Central memory CD4-positive, alpha-beta T cell (primary cell): ENCODE measurements around the gene THSD7B.
"Not testable (repeated sequence)": the region's sequence is repeated elsewhere in the genome, so short reads cannot be mapped to it uniquely, and the experiment has no call there.

Experiments used
- DNase-seq: peaks from one replicate; pipeline ENCODE4 v3.0.0; 2022
- total RNA-seq, 3 experiments: gene quantifications; one replicate each; lab custom pipeline; 2026; lab: John Stamatoyannopoulos, UW

The THSD7B gene
- 0 to 0.05 (median 0) reads per million in 3 experiments for total RNA-seq

GRCh38 chr2:136765256-136766072 is at the start of gene THSD7B:
TSS of gene THSD7B (plus strand) at chr2:136765545. CDS start at chr2:136882179, 116,634 bp downstream.
- DNase-seq, result no peak

GRCh38 chr2:136718273-136718672 is 47.1 kb upstream of the THSD7B start:
- no peak for DNase-seq

GRCh38 chr2:136727973-136728699 is 37.2 kb upstream of the THSD7B start:
- no peak for DNase-seq

- DNase-seq, result no peak
These were observed 29.1 kb upstream of the THSD7B start for GRCh38 chr2:136736236-136736635.

GRCh38 chr2:136738044-136738443 is 27.3 kb upstream of the THSD7B start:
- no peak for DNase-seq

- DNase-seq, result no peak
These were observed 23.9 kb upstream of the THSD7B start for GRCh38 chr2:136741471-136741870.

GRCh38 chr2:136750065-136750464 is 15.3 kb upstream of the THSD7B start:
- no peak for DNase-seq

GRCh38 chr2:136751406-136751805 is 13.9 kb upstream of the THSD7B start:
- DNase-seq, result no peak

- not testable (repeated sequence) for DNase-seq
These were observed 6.8 kb upstream of the THSD7B start for GRCh38 chr2:136758504-136758903.

GRCh38 chr2:136764452-136765255 is 691 bp upstream of the THSD7B start:
- DNase-seq, result no peak

- no peak for DNase-seq
These were observed 694 bp downstream of the THSD7B start for GRCh38 chr2:136766073-136766404.

GRCh38 chr2:136767030-136767429 is 1.7 kb downstream of the THSD7B start:
- no peak for DNase-seq

- no peak for DNase-seq
These were observed 4.5 kb downstream of the THSD7B start for GRCh38 chr2:136769871-136770270.

GRCh38 chr2:136770384-136770783 is 5.0 kb downstream of the THSD7B start:
- DNase-seq, result no peak

- no peak for DNase-seq
These were observed 12.0 kb downstream of the THSD7B start for GRCh38 chr2:136777391-136777790.

- no peak for DNase-seq
These were observed 18.5 kb downstream of the THSD7B start for GRCh38 chr2:136783856-136784255.

GRCh38 chr2:136785215-136785614 is 19.9 kb downstream of the THSD7B start:
- DNase-seq, result no peak

- no peak for DNase-seq
These were observed 22.6 kb downstream of the THSD7B start for GRCh38 chr2:136787970-136788369.

- DNase-seq, result no peak
These were observed 31.0 kb downstream of the THSD7B start for GRCh38 chr2:136796339-136796738.

GRCh38 chr2:136798766-136799165 is 33.4 kb downstream of the THSD7B start:
- no peak for DNase-seq

GRCh38 chr2:136801661-136802060 is 36.3 kb downstream of the THSD7B start:
- DNase-seq, result no peak

- DNase-seq, result no peak
These were observed 44.7 kb downstream of the THSD7B start for GRCh38 chr2:136809998-136810397.

- DNase-seq, result no peak
These were observed 53.5 kb downstream of the THSD7B start for GRCh38 chr2:136818839-136819238.
